Tibial nerve (tissue), 4 donors: ENCODE results near the gene HDAC11.

Source experiments
- EP300 ChIP-seq, 2 donors: sonication (generic); formaldehyde crosslinking; IDR thresholded peaks; one replicate each; pipeline ENCODE4 v1.6.1; 2017; ENCODE audit warnings: antibody characterized with exemption in 2 of 2, mild to moderate bottlenecking in 1 of 2
- TF ChIP-seq, protein P1 (sequence below), 5 experiments: fragments of 200-600 bp in 3 of 5; fragments of 450-650 bp in 2 of 5; sonication (generic) in 3 of 5; IDR thresholded peaks; one replicate each; pipeline ENCODE4 v1.5.1; 2016 to 2019; ENCODE audit warnings: antibody characterized with exemption in 5 of 5, mild to moderate bottlenecking in 3 of 5, moderate library complexity in 2 of 5

DNA sequence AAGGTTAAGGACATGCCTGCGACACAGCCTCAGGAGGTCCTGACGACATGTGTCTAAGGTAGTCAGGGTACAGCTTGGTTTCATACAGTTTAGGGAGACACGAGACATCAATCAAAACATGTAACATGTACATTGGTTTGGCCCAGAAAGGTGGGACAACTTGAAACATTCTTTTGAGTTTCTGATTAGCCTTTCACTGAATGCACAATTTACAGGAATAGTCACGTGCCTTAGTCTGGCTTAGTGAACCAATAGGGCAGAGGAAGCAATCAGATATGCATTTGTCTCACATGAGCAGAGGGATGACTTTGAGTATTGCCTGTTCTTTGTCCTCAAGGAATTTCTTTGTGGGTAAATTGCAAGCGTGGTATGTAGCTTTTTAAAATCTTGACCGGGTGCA lies 24.5 kb upstream of the HDAC11 start:
- TF ChIP-seq, protein P1, sequence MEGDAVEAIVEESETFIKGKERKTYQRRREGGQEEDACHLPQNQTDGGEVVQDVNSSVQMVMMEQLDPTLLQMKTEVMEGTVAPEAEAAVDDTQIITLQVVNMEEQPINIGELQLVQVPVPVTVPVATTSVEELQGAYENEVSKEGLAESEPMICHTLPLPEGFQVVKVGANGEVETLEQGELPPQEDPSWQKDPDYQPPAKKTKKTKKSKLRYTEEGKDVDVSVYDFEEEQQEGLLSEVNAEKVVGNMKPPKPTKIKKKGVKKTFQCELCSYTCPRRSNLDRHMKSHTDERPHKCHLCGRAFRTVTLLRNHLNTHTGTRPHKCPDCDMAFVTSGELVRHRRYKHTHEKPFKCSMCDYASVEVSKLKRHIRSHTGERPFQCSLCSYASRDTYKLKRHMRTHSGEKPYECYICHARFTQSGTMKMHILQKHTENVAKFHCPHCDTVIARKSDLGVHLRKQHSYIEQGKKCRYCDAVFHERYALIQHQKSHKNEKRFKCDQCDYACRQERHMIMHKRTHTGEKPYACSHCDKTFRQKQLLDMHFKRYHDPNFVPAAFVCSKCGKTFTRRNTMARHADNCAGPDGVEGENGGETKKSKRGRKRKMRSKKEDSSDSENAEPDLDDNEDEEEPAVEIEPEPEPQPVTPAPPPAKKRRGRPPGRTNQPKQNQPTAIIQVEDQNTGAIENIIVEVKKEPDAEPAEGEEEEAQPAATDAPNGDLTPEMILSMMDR (IDR thresholded peaks at IDR 0.05), result no peak
- TF ChIP-seq EP300 (IDR thresholded peaks at IDR 0.05), result no peak
